Osteoblast (primary cell): Measurements from ENCODE around the gene KLHL20. TPM values are rescaled to one million over a fixed set of nuclear protein-coding genes. Genes with fewer than 3 reads are reported as not detected.

ENCODE experiments used
- DNase-seq: peaks from one replicate; pipeline ENCODE4 v3.0.0; 2011; ENCODE audit warnings: low spot score, mixed read lengths; ENCODE audit not compliant: insufficient read length; ENCODE audit errors: missing footprints
- H2AFZ ChIP-seq: 2 replicates; pipeline ENCODE4 v1.6.0; 2011; ENCODE audit warnings: mild to moderate bottlenecking, low read length
- H3K27ac ChIP-seq: 2 replicates; pipeline ENCODE4 v1.5.1; 2011; ENCODE audit warnings: mild to moderate bottlenecking, low read depth, low read length, moderate library complexity
- H3K27me3 ChIP-seq: 2 replicates; pipeline ENCODE4 v1.6.0; 2012; ENCODE audit warnings: mild to moderate bottlenecking, control low read depth, inconsistent platforms, low read length, moderate library complexity; ENCODE audit not compliant: insufficient read depth
- H3K36me3 ChIP-seq: 2 replicates; pipeline ENCODE4 v1.5.1; 2011; ENCODE audit warnings: mild to moderate bottlenecking, low read length, control low read depth, moderate library complexity; ENCODE audit not compliant: insufficient read depth
- H3K4me1 ChIP-seq: 2 replicates; pipeline ENCODE4 v1.5.1; 2011; ENCODE audit warnings: mild to moderate bottlenecking, low read length, control low read depth, moderate library complexity; ENCODE audit not compliant: insufficient read depth
- H3K4me2 ChIP-seq: 2 replicates; pipeline ENCODE4 v1.6.0; 2011; ENCODE audit warnings: mild to moderate bottlenecking, low read length; ENCODE audit not compliant: insufficient read depth
- H3K4me3 ChIP-seq: fragments of 200-600 bp; sonication (generic); 3 replicates; pipeline ENCODE4 v1.5.1; 2012; ENCODE audit warnings: mild to moderate bottlenecking, low read length, inconsistent platforms; ENCODE audit not compliant: insufficient read depth
- H3K79me2 ChIP-seq: 2 replicates; pipeline ENCODE4 v1.6.0; 2012; ENCODE audit warnings: mild to moderate bottlenecking, low read length, control low read depth, inconsistent platforms; ENCODE audit not compliant: insufficient read depth
- H3K9me3 ChIP-seq: 2 replicates; pipeline ENCODE4 v1.5.1; 2011; ENCODE audit warnings: low read depth, low read length, control low read depth
- H4K20me1 ChIP-seq: 2 replicates; pipeline ENCODE4 v1.6.0; 2012; ENCODE audit warnings: mild to moderate bottlenecking, low read length, control low read depth; ENCODE audit not compliant: insufficient read depth
- total RNA-seq: library from RNA; depleted of rRNA; stranded (reverse); fragments of >200 nt; gene quantifications from 2 replicates; pipeline ENCODE4 v1.2.3, GENCODE V29; 2012
- TF ChIP-seq, protein P1 (sequence below): IDR thresholded peaks from 2 replicates; pipeline ENCODE4 v1.5.1; 2011; ENCODE audit warnings: mild to moderate bottlenecking, low read depth, low read length, moderate library complexity; ENCODE audit errors: extremely low read depth

KLHL20 gene
- total RNA-seq, 1 donor = 26.4 TPM

- Histone ChIP-seq H3K27me3 (no peaks in the 10 kb centered on the region), H3K27ac (no peak overlapping the region), H4K20me1 (no peaks in the 10 kb centered on the region), H3K36me3 (peaks cover 34% of the 10 kb centered on the region), H3K4me1 (no peaks in the 10 kb centered on the region), H3K9me3 (no peaks in the 10 kb centered on the region), H3K4me2 (no peak overlapping the region), H3K4me3 (no peak overlapping the region), H2AFZ (no peak overlapping the region), H3K79me2 (peaks cover 6% of the 10 kb centered on the region)
- DNase-seq = no peak
- TF ChIP-seq, protein P1, sequence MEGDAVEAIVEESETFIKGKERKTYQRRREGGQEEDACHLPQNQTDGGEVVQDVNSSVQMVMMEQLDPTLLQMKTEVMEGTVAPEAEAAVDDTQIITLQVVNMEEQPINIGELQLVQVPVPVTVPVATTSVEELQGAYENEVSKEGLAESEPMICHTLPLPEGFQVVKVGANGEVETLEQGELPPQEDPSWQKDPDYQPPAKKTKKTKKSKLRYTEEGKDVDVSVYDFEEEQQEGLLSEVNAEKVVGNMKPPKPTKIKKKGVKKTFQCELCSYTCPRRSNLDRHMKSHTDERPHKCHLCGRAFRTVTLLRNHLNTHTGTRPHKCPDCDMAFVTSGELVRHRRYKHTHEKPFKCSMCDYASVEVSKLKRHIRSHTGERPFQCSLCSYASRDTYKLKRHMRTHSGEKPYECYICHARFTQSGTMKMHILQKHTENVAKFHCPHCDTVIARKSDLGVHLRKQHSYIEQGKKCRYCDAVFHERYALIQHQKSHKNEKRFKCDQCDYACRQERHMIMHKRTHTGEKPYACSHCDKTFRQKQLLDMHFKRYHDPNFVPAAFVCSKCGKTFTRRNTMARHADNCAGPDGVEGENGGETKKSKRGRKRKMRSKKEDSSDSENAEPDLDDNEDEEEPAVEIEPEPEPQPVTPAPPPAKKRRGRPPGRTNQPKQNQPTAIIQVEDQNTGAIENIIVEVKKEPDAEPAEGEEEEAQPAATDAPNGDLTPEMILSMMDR = no peak
Measured at GRCh38 chr1:173775578-173776226, 60.9 kb downstream of the KLHL20 start.

DNA sequence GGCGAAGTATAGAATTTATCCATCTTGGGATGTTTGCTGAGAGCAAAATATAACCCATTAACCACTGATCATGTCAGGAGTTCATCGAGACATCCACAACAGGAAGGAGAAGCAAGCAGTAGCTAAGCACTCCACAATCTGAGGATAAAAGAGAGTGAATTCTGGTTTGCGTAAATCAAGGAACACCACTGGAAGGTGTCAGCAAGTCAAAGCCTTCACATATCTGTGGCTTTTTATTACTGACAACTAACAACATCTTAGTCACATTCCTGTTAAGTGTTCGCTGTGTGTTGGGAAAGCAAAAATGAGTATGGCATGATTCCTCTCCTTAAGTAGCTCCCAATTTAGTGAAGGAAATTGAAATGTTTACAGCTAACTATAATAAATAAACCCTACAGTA is 65.2 kb downstream of the KLHL20 start:
- no peaks in the 10 kb centered on the region for H4K20me1 ChIP-seq
- no peaks in the 10 kb centered on the region for H3K4me1 ChIP-seq
- peaks cover 6% of the 10 kb centered on the region for H3K79me2 ChIP-seq
- H3K27me3 ChIP-seq = no peaks in the 10 kb centered on the region
- no peak overlapping the region for H3K4me2 ChIP-seq
- no peak overlapping the region for H2AFZ ChIP-seq
- H3K9me3 ChIP-seq = no peaks in the 10 kb centered on the region
- no peak overlapping the region for H3K27ac ChIP-seq
- TF ChIP-seq, protein P1 = no peak
- DNase-seq = no peak
- peaks cover 37% of the 10 kb centered on the region for H3K36me3 ChIP-seq
- H3K4me3 ChIP-seq = no peak overlapping the region

DNA sequence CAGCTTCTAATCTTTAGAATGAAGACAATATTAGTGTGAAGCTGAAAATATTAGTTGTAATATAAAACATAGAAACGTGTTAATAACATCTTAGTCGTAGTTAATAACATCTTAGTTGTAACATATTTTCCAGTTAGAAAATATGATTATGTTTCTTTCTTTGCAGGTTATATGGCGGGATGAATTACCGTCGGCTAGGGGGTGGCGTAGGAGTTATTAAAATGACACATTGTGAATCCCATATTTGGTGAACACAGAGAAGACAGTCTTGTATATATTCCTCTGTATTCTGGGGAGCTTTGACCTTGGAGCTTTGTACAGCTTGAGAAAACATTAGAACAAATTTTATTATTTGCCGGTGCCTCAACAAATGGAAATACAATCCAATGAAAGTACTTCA is 70.2 kb downstream of the KLHL20 start:
- no peak overlapping the region for H3K27ac ChIP-seq
- no peak overlapping the region for H3K4me2 ChIP-seq
- H3K4me1 ChIP-seq = no peaks in the 10 kb centered on the region
- TF ChIP-seq, protein P1 = no peak
- no peaks in the 10 kb centered on the region for H3K27me3 ChIP-seq
- no peaks in the 10 kb centered on the region for H3K9me3 ChIP-seq
- H3K79me2 ChIP-seq = no peaks in the 10 kb centered on the region
- no peak overlapping the region for H2AFZ ChIP-seq
- no peaks in the 10 kb centered on the region for H4K20me1 ChIP-seq
- no peak overlapping the region for H3K4me3 ChIP-seq
- peaks cover 36% of the 10 kb centered on the region for H3K36me3 ChIP-seq
- DNase-seq = no peak

- H3K36me3 ChIP-seq = peaks cover 18% of the 10 kb centered on the region
- no peak overlapping the region for H2AFZ ChIP-seq
Measured at GRCh38 chr1:173789841-173790240, 75.1 kb downstream of the KLHL20 start.

More at GRCh38 chr1:173789841-173790240, 75.1 kb downstream of the KLHL20 start:
- Histone ChIP-seq H3K4me2 (no peak overlapping the region), H3K27me3 (no peaks in the 10 kb centered on the region), H3K4me1 (no peaks in the 10 kb centered on the region), H3K27ac (no peak overlapping the region), H3K79me2 (no peaks in the 10 kb centered on the region), H3K9me3 (no peaks in the 10 kb centered on the region), H4K20me1 (no peaks in the 10 kb centered on the region), H3K4me3 (no peak overlapping the region)
- DNase-seq = no peak
- TF ChIP-seq, protein P1 = no peak
